ENCODE measurements around the gene SAYSD1.

SAYSD1 gene

DNA sequence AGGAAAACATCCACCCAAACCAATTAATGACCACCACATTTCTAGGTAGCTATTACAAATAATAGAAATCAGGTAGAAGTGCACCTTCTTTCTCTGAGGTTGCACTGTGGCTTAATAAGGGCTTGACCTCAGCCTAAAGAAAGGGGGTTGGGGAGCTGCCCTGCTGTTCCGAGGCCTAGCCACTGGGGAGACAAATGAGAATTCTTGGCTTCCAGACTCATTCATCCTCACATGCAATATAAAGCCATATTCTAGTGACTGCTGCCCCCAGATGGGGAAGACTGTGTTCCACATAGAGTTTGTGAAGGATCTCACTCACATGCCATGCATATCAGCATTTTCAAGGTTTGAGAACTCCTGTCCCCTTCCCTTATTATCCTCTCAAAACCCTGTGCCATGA, 22.9 kb downstream of the SAYSD1 start:
- Histone ChIP-seq H3K4me2 (no peak overlapping the region), H3K36me3 (no peaks in the 10 kb centered on the region), H3K9me3 (no peaks in the 10 kb centered on the region), H3K4me3 (no peak overlapping the region), H3K4me1 (peaks cover 12% of the 10 kb centered on the region), H4K20me1 (no peaks in the 10 kb centered on the region), H3K27ac (no peak overlapping the region), H3K27me3 (no peaks in the 10 kb centered on the region), H3K9ac (no peak overlapping the region)
- TF ChIP-seq Cebpa-rat (IDR thresholded peaks at IDR 0.05): no peak

DNA sequence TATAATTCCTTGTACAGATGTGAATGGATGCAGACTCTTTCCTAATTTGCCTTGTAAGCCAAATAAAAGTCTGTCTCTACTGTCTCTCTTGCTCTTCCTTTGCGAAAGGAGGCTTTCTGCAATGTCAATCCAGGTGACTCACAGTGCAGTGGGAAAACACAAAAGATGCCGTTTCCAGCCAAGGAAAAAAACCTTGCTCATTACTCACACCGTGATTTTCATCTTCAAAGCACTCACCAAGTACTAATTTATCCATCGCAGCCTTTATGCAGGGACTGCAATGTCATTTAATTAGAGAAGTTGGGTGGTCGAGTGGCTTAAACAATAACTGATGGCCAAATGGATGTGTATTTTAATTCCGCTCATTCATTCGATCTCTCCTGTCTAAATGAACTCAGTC, 23.8 kb downstream of the SAYSD1 start:
- no peak overlapping the region for H3K27ac ChIP-seq
- no peaks in the 10 kb centered on the region for H3K27me3 ChIP-seq

DNA sequence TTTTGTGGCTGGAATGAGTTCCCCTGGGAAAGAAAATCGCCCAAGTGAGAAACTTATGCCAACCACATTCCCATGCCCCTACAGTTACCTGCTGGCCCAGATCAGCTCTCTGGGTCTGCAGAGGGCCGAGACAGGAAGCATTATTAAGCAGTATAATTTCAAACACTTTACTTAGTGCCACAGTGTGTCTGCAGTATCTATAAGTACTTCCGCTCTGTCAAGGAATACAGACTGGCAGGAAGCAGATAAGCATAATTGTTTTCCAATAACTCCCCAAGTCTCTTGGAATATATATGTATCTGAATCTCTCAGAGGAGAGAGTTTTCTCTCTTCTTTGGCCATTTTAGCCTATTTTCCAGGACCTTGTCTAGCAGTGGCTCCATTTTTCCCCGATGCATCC, 24.9 kb downstream of the SAYSD1 start:
- peak overlapping the region; percentile 59 for H3K4me2 ChIP-seq
- no peak overlapping the region for H3K4me3 ChIP-seq
- H3K36me3 ChIP-seq: peaks cover 8% of the 10 kb centered on the region; the same call in 1 of the 2 replicates
- H3K4me1 ChIP-seq: peaks cover 28% of the 10 kb centered on the region
- H3K27me3 ChIP-seq: no peaks in the 10 kb centered on the region
- H3K9me3 ChIP-seq: no peaks in the 10 kb centered on the region
- TF ChIP-seq Cebpa-rat (IDR thresholded peaks at IDR 0.05): no peak
- H3K27ac ChIP-seq: no peak overlapping the region
- H3K9ac ChIP-seq: no peak overlapping the region
- peaks cover 3% of the 10 kb centered on the region; the same call in 1 of the 2 replicates for H4K20me1 ChIP-seq

More for the DNA sequence above, 23.8 kb downstream of the SAYSD1 start:
- H3K36me3 ChIP-seq: peaks cover 3% of the 10 kb centered on the region; the same call in 1 of the 2 replicates
- H4K20me1 ChIP-seq: no peaks in the 10 kb centered on the region
- TF ChIP-seq Cebpa-rat (IDR thresholded peaks at IDR 0.05): no peak
- no peak overlapping the region for H3K4me3 ChIP-seq
- H3K4me2 ChIP-seq: no peak overlapping the region
- no peaks in the 10 kb centered on the region for H3K9me3 ChIP-seq
- no peak overlapping the region for H3K9ac ChIP-seq
- H3K4me1 ChIP-seq: peaks cover 17% of the 10 kb centered on the region

DNA sequence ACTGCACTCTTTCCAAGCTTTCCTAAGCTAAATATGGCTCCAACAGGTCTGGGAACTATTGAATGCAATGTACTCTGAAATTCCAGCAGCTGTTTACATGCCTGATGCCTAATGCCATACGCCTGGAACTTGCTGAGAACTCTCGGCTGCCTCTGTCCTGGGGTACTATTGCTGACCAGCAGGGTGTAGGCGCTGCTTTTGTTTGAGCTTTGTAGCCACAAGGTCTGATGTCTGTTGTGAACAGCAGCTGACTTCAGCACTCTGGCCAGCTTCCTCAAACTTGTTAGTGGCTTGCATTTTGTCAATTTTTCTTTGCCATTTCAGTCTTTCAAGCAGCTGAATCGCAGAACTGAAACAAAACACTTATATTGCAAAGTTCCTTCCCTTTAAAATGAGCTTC, 26.7 kb downstream of the SAYSD1 start:
- Histone ChIP-seq H3K9ac (no peak overlapping the region), H3K4me1 (peaks cover 36% of the 10 kb centered on the region), H3K9me3 (no peaks in the 10 kb centered on the region), H3K36me3 (peaks cover 8% of the 10 kb centered on the region; the same call in 1 of the 2 replicates), H3K4me3 (no peak overlapping the region), H3K27ac (no peak overlapping the region), H4K20me1 (peaks cover 10% of the 10 kb centered on the region; the same call in 1 of the 2 replicates), H3K27me3 (no peaks in the 10 kb centered on the region), H3K4me2 (no peak overlapping the region)
- TF ChIP-seq Cebpa-rat (IDR thresholded peaks at IDR 0.05): no peak

DNA sequence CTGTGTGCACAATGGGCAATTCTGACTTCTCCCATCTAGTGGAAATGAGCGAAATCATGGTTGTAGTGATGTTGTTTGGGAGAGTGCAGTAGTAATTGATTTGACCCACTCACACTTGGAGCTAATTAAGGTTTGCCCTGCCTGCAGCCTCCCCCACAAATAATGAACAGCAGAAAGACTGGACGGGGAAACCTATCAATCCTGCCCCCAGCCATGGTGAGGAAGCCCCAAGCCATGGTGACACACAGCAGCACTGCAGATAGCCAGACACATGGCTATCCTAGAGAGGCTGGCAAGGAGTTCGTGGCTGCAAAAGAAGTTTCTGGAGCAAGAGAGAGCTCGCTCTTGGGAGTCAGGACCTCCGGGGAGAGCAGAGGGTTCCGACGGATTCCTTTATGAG, 27.8 kb downstream of the SAYSD1 start:
- TF ChIP-seq Cebpa-rat (IDR thresholded peaks at IDR 0.05): no peak
- Histone ChIP-seq H3K4me2 (no peak overlapping the region), H4K20me1 (peaks cover 10% of the 10 kb centered on the region; the same call in 1 of the 2 replicates), H3K9ac (no peak overlapping the region), H3K4me1 (peaks cover 36% of the 10 kb centered on the region), H3K4me3 (no peak overlapping the region), H3K27me3 (no peaks in the 10 kb centered on the region), H3K36me3 (peaks cover 8% of the 10 kb centered on the region; the same call in 1 of the 2 replicates), H3K27ac (no peak overlapping the region), H3K9me3 (no peaks in the 10 kb centered on the region)

DNA sequence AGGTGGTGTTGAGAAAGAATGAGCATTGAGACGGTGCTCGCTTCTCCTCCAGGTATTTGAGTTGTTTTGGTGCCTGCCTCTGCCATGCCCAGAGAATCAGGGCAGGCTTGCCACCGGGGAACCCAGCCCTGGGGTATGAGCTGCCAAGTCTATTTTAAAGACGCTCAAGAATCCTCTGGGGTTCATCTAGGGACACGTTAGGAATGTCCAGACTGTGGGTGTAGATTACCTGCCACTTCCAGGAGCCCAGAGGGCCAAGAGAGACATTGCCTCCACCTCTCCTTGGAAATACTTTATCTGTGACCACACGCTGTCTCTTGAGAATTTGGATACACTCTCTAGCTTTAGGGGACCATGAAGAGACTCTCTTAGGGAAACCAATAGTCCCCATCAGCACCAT, 28.3 kb downstream of the SAYSD1 start:
- H4K20me1 ChIP-seq: peaks cover 10% of the 10 kb centered on the region; the same call in 1 of the 2 replicates
- no peaks in the 10 kb centered on the region for H3K27me3 ChIP-seq
- peaks cover 8% of the 10 kb centered on the region; the same call in 1 of the 2 replicates for H3K36me3 ChIP-seq
- no peak overlapping the region for H3K27ac ChIP-seq
- no peak overlapping the region for H3K4me2 ChIP-seq
- H3K4me1 ChIP-seq: peaks cover 36% of the 10 kb centered on the region
- H3K9ac ChIP-seq: no peak overlapping the region
- no peak for TF ChIP-seq Cebpa-rat (IDR thresholded peaks at IDR 0.05)
- no peak overlapping the region for H3K4me3 ChIP-seq
- no peaks in the 10 kb centered on the region for H3K9me3 ChIP-seq

DNA sequence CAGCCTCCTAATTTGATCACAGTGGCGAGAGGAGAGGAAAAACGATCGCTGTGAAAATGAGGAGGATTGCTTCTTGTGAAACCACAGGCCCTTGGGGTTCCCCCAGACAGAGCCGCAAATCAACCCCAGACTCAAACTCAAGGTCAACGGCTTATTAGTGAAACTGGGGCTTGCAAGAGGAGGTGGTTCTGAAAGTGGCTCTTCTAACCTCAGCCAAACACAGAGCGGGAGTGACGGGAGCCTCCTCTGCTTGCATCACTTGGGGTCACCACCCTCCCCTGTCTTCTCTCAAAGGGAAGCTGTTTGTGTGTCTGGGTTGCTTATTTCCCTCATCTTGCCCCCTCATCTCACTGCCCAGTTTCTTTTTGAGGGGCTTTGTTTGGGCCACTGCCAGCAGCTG, 28.7 kb downstream of the SAYSD1 start:
- no peak for TF ChIP-seq Cebpa-rat (IDR thresholded peaks at IDR 0.05)
- peaks cover 10% of the 10 kb centered on the region; the same call in 1 of the 2 replicates for H4K20me1 ChIP-seq
- no peak overlapping the region for H3K4me3 ChIP-seq
- no peaks in the 10 kb centered on the region for H3K9me3 ChIP-seq
- H3K9ac ChIP-seq: no peak overlapping the region
- peaks cover 8% of the 10 kb centered on the region; the same call in 1 of the 2 replicates for H3K36me3 ChIP-seq
- peak overlapping the region; percentile 58; the same call in 1 of the 2 replicates for H3K4me2 ChIP-seq
- H3K27me3 ChIP-seq: no peaks in the 10 kb centered on the region
- H3K27ac ChIP-seq: no peak overlapping the region
- H3K4me1 ChIP-seq: peaks cover 36% of the 10 kb centered on the region

DNA sequence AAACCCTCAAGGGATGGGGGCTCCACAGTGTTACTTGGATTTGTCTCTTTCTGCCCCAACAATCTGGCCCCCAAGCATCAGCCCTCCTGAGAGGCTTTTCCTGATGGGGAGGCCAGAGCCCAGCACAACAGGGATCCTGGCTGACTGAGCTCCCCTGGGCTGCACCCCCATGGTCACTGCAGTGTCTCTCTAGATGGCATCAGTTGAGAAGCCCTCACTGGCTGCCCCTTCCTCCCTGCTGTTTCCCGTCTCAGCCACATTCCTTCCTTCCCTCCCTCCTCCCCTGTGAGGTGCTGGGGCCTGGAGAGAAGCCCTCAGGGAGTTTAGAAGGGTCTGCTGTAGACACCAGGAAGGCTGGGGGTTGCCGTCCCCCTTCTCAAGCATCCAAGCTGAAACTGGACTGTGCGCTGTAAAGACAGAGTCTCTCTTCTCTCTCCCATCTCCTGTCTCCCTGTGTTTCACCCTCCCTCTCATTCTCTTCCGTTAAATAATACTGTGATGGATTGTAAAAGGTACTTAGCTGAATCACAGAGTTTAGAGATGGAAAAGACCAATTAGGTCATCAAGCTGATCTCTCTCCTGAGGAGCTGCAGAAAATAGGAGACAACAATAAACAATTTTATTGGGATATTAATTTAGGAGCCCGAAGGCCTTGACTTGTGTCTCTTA, 29.7 kb downstream of the SAYSD1 start:
- H3K36me3 ChIP-seq: peaks cover 8% of the 10 kb centered on the region; the same call in 1 of the 2 replicates
- no peak for TF ChIP-seq Cebpa-rat (IDR thresholded peaks at IDR 0.05)
- peak overlapping the region; percentile 58 for H3K4me2 ChIP-seq
- peaks cover 10% of the 10 kb centered on the region; the same call in 1 of the 2 replicates for H4K20me1 ChIP-seq
- H3K27me3 ChIP-seq: no peaks in the 10 kb centered on the region
- H3K4me1 ChIP-seq: peaks cover 33% of the 10 kb centered on the region
- no peak overlapping the region for H3K4me3 ChIP-seq
- no peaks in the 10 kb centered on the region for H3K9me3 ChIP-seq
- no peak overlapping the region for H3K9ac ChIP-seq
- H3K27ac ChIP-seq: no peak overlapping the region

DNA sequence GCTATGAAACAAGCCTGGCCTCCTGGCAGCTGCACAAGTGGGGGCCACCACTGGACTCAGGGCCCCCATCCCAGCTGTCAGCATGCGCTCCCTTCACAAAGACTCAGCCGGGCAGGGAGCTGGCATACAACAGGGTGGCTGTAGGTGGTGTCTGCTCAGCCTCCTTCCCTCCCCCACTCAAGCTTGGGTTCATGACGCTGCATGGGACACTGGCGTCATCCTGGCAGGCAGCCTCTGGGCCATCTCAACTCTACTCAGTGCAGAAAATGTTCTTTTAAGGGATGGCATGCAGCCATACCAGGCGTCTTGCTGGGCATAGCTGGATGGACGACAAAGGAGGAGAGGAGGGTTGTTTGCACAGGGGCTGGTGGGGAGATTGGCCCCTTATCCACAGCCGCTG, 30.5 kb downstream of the SAYSD1 start:
- no peaks in the 10 kb centered on the region for H3K27me3 ChIP-seq
- no peaks in the 10 kb centered on the region for H3K9me3 ChIP-seq
- peaks cover 26% of the 10 kb centered on the region for H3K4me1 ChIP-seq
- H3K4me2 ChIP-seq: peak overlapping the region; percentile 58
- no peak overlapping the region for H3K4me3 ChIP-seq
- H3K9ac ChIP-seq: no peak overlapping the region
- peaks cover 8% of the 10 kb centered on the region; the same call in 1 of the 2 replicates for H3K36me3 ChIP-seq
- peaks cover 10% of the 10 kb centered on the region; the same call in 1 of the 2 replicates for H4K20me1 ChIP-seq
- H3K27ac ChIP-seq: no peak overlapping the region
- TF ChIP-seq Cebpa-rat (IDR thresholded peaks at IDR 0.05): no peak

DNA sequence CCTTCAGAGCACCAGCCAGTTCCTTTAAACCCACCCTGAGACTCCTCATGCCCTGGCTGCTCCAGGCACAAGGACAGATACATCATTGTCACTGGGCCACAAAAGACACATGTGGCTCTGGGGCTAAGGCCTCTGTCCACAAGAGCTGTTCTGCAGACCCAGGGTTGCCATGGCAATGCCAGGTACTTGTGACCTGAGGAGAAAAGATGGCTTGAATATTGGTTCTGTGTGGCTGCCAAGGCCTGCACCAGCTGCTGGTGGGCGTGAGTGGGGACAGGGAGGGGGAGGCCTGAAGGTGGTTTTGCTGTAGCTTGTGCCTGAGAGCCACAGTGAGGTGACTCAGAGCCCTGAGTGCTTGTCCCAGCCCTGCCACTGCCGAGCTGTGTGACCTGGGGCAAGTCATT, 31.8 kb downstream of the SAYSD1 start:
- no peak overlapping the region for H3K9ac ChIP-seq
- H3K4me1 ChIP-seq: peaks cover 24% of the 10 kb centered on the region
- peaks cover 8% of the 10 kb centered on the region; the same call in 1 of the 2 replicates for H3K36me3 ChIP-seq
- H3K9me3 ChIP-seq: no peaks in the 10 kb centered on the region
- TF ChIP-seq Cebpa-rat (IDR thresholded peaks at IDR 0.05): no peak
- peaks cover 10% of the 10 kb centered on the region; the same call in 1 of the 2 replicates for H4K20me1 ChIP-seq
- no peak overlapping the region for H3K4me2 ChIP-seq
- no peak overlapping the region for H3K4me3 ChIP-seq
- H3K27ac ChIP-seq: no peak overlapping the region
- no peaks in the 10 kb centered on the region for H3K27me3 ChIP-seq
